HG03025 (cell line): ENCODE data around the gene USP2.

Experiments used
- ATAC-seq: cut with Tn5 transposase; IDR thresholded peaks from one replicate; pipeline ENCODE4 v1.9.1; 2021; ENCODE audit warnings: mild to moderate bottlenecking, moderate library complexity; ENCODE audit not compliant: unreplicated experiment, low FRiP score

Gene USP2

GRCh38 chr11:119366690-119367620, 14.5 kb downstream of the USP2 start:
- ATAC-seq, result no peak

- no peak for ATAC-seq
Observed at GRCh38 chr11:119365071-119365591, 16.4 kb downstream of the USP2 start.

GRCh38 chr11:119363851-119364590, 17.5 kb downstream of the USP2 start:
- ATAC-seq, result no peak

GRCh38 chr11:119363081-119363850, 18.2 kb downstream of the USP2 start:
- no peak for ATAC-seq

- no peak for ATAC-seq
Observed at GRCh38 chr11:119362741-119363080, 18.8 kb downstream of the USP2 start.

GRCh38 chr11:119361941-119362725, 19.4 kb downstream of the USP2 start:
- ATAC-seq, result no peak

GRCh38 chr11:119361056-119361787, 20.3 kb downstream of the USP2 start:
- no peak for ATAC-seq

- ATAC-seq, result no peak
Observed at GRCh38 chr11:119359365-119360214, 21.9 kb downstream of the USP2 start.

GRCh38 chr11:119357074-119357473, 24.4 kb downstream of the USP2 start:
- ATAC-seq, result no peak

GRCh38 chr11:119356349-119357031, 25.0 kb downstream of the USP2 start:
- ATAC-seq, result no peak

- no peak for ATAC-seq
Observed at GRCh38 chr11:119355091-119355843, 26.2 kb downstream of the USP2 start.

- ATAC-seq, result no peak
Observed at GRCh38 chr11:119352857-119353260, 28.6 kb downstream of the USP2 start.

- no peak for ATAC-seq
Observed at GRCh38 chr11:119351232-119351631, 30.3 kb downstream of the USP2 start.

GRCh38 chr11:119350302-119350701, 31.2 kb downstream of the USP2 start:
- ATAC-seq, result no peak

- no peak for ATAC-seq
Observed at GRCh38 chr11:119347940-119348605, 33.4 kb downstream of the USP2 start.

- ATAC-seq, result no peak
Observed at GRCh38 chr11:119347242-119347641, 34.2 kb downstream of the USP2 start.

- no peak for ATAC-seq
Observed at GRCh38 chr11:119346605-119347004, 34.9 kb downstream of the USP2 start, which contains the start of gene MFRP. MFRP (minus strand) TSS chr11:119346705; CDS start chr11:119346513, 192 bp downstream.
